ENCODE measurements around the gene NEURL4. TPM values are rescaled to one million over a fixed set of nuclear protein-coding genes. Genes with fewer than 3 reads are reported as not detected.

The NEURL4 gene
- total and polyA plus RNA-seq, 9 donors = 9.6 to 48.0 (median 38.6) TPM

DNA sequence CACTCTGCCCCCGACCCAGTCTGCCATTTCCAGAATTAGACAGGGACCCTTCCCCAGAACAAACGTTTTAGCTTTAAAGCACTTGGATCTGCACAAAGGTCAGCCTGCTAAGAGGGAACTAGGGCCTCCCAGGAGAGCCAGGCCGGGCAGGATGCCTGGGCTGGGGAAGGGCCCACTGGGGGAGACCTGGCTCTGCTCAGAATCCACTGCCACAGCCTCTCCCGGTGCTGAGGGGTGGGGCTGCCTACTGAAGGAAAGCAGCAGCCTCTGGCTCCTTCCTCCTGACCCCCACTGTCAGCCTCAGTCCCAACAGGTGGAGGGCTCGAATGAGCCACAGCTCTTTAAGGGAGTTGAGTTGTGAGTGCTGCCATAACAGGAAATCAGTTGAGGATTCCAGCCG lies 36.4 kb downstream of the NEURL4 start:
- Histone ChIP-seq H3K9me3 (no peaks in the 10 kb centered on the region), H3K36me3 (no peaks in the 10 kb centered on the region), H3K27ac (no peak overlapping the region), H3K4me3 (no peak overlapping the region), H3K27me3 (peaks cover 3% of the 10 kb centered on the region), H3K4me1 (ENCODE audit: insufficient read depth) (peaks cover 9% of the 10 kb centered on the region)
- TF ChIP-seq POLR2A (IDR thresholded peaks at IDR 0.05) = no peak
- TF ChIP-seq EP300 (IDR thresholded peaks at IDR 0.05) = no peak
- no peak for TF ChIP-seq CTCF (IDR thresholded peaks at IDR 0.05)
- intact Hi-C loops (cut with DNase I) = loop anchor here in 1 of 4 donors (5.0 kb wide), 1 partner anchor 250 kb away; the partner anchor contains the start of gene SLC16A11
- 16 to 20% (median 19%) methylated on average over 6 of the region's 6 CpGs for WGBS, 3 donors
- DNase-seq = peak in 1 of 5 donors; percentile 73

- Histone ChIP-seq H3K27me3 (peaks cover 3% of the 10 kb centered on the region), H3K4me1 (ENCODE audit: insufficient read depth) (peaks cover 9% of the 10 kb centered on the region), H3K4me3 (no peak overlapping the region), H3K9me3 (no peaks in the 10 kb centered on the region), H3K36me3 (no peaks in the 10 kb centered on the region), H3K27ac (no peak overlapping the region)
- TF ChIP-seq EP300 (IDR thresholded peaks at IDR 0.05) = no peak
- no peak for TF ChIP-seq CTCF (IDR thresholded peaks at IDR 0.05)
- TF ChIP-seq POLR2A (IDR thresholded peaks at IDR 0.05) = no peak
- intact Hi-C loops (cut with DNase I) = loop anchor here in 1 of 4 donors (5.0 kb wide), 1 partner anchor 250 kb away; the partner anchor contains the start of gene SLC16A11
- 76 to 80% (median 78%) methylated on average over 2 of the region's 2 CpGs for WGBS, 3 donors
- DNase-seq = no peak
These were observed 36.9 kb downstream of the NEURL4 start for GRCh38 chr17:7292194-7292593.

- H3K4me1 ChIP-seq (ENCODE audit: insufficient read depth) = peaks cover 9% of the 10 kb centered on the region
- 73 to 76% (median 75%) methylated on average over 11 of the region's 11 CpGs for WGBS, 3 donors
- intact Hi-C loops (cut with DNase I) = loop anchor here in 1 of 4 donors (5.0 kb wide), 1 partner anchor 248 kb away; the partner anchor contains the start of gene SLC16A11
These were observed 38.5 kb downstream of the NEURL4 start for GRCh38 chr17:7290685-7291084.

DNA sequence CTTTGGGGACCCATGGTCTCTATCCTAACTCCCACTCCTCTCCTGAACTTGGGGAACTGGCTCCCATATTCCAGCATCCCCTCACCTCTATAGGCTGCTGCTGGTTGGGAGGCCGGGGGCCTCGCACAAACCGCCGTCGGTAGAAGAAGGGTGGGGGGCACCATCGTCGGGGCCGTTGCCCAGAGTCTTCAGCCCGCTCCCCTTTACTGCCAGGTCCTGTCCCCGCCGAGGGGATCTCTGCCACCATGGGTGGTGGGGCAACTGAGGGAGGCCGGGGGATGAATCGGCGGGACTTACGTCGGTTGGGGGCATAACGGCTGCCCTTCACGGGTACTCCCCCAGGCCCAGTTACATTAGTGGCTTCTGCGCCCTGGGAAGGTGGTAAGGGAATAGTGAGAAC lies 39.0 kb downstream of the NEURL4 start:
- TF ChIP-seq CTCF (IDR thresholded peaks at IDR 0.05) (no peak), EP300 (IDR thresholded peaks at IDR 0.05) (no peak), POLR2A (IDR thresholded peaks at IDR 0.05) (no peak)
- 83 to 89% (median 88%) methylated on average over 19 of the region's 19 CpGs for WGBS, 3 donors
- intact Hi-C loops (cut with DNase I) = loop anchor here in 1 of 4 donors (5.0 kb wide), 1 partner anchor 248 kb away; the partner anchor contains the start of gene SLC16A11
- H3K27me3 ChIP-seq = peaks cover 3% of the 10 kb centered on the region
- DNase-seq = no peak
- H3K9me3 ChIP-seq = no peaks in the 10 kb centered on the region
- no peak overlapping the region for H3K4me3 ChIP-seq
- no peak overlapping the region for H3K27ac ChIP-seq
- no peaks in the 10 kb centered on the region for H3K36me3 ChIP-seq
- peaks cover 8% of the 10 kb centered on the region for H3K4me1 ChIP-seq (ENCODE audit: insufficient read depth)

More at GRCh38 chr17:7290685-7291084, 38.5 kb downstream of the NEURL4 start:
- Histone ChIP-seq H3K27me3 (peaks cover 3% of the 10 kb centered on the region), H3K9me3 (no peaks in the 10 kb centered on the region), H3K36me3 (no peaks in the 10 kb centered on the region), H3K4me3 (no peak overlapping the region), H3K27ac (no peak overlapping the region)
- no peak for DNase-seq
- TF ChIP-seq CTCF (IDR thresholded peaks at IDR 0.05) (no peak), EP300 (IDR thresholded peaks at IDR 0.05) (no peak), POLR2A (IDR thresholded peaks at IDR 0.05) (no peak)
